H1 (cell line): ENCODE data around the gene RNF215. TPM values are rescaled to one million over a fixed set of nuclear protein-coding genes. Genes with fewer than 3 reads are reported as not detected.

Experiments
- BACH1 ChIP-seq: IDR thresholded peaks from 2 replicates; pipeline ENCODE4 v1.6.1; 2012; ENCODE audit warnings: low read length, improper control_type of control experiment
- KDM1A ChIP-seq: fragments of 200-600, 300-600 bp; sonication (generic); IDR thresholded peaks from 2 replicates; pipeline ENCODE4 v1.7.1; 2016; ENCODE audit warnings: mild to moderate bottlenecking, low read length, borderline replicate concordance
- NANOG ChIP-seq: IDR thresholded peaks from 2 replicates; pipeline ENCODE4 v1.6.1; 2011; ENCODE audit warnings: low read length, low read depth, mild to moderate bottlenecking, inconsistent platforms; ENCODE audit not compliant: insufficient read depth, poor library complexity, severe bottlenecking
- PHF8 ChIP-seq: fragments of 200-600 bp; sonication (generic); conservative IDR thresholded peaks from 2 replicates; pipeline ENCODE4 v1.7.1; 2012; ENCODE audit warnings: low read depth, mild to moderate bottlenecking, inconsistent platforms, low read length, moderate library complexity
- TAF1 ChIP-seq: IDR thresholded peaks from 2 replicates; pipeline ENCODE4 v1.6.1; 2011; ENCODE audit warnings: mild to moderate bottlenecking, low read depth, low read length
- polyA plus RNA-seq, 7 experiments: library from polyadenylated mRNA; depleted of rRNA in 3 of 7; stranded (reverse) in 5 of 7; unstranded in 2 of 7; fragments of >200 nt in 5 of 7; fragments of 200-250 nt in 2 of 7; gene quantifications; 1 replicate in 5 of 7; 2 replicates in 1 of 7; 4 replicates in 1 of 7; pipeline versions ENCODE4 v1.2.1 to v1.2.3, GENCODE V29; 2011 to 2013; ENCODE audit warnings: missing spikeins in 2 of 7, mixed read lengths in 2 of 7
- total RNA-seq: library from RNA; stranded (reverse); fragmentation: NEBNext Ultra II Directional; extraction: Animal tissue kit (Norgen Biotek cat#: 25700); gene quantifications from 2 replicates; pipeline ENCODE4 v1.2.1, GENCODE V29; 2021
- TF ChIP-seq, protein P1 (sequence below): IDR thresholded peaks from 2 replicates; pipeline ENCODE4 v1.6.1; 2012; ENCODE audit warnings: inconsistent platforms

RNF215 gene
- total and polyA plus RNA-seq, 2 of the 8 experiments (the other 6 are each of a cell fraction or from before 2014, with no cell fraction given): 13.1 to 19.0 TPM

DNA sequence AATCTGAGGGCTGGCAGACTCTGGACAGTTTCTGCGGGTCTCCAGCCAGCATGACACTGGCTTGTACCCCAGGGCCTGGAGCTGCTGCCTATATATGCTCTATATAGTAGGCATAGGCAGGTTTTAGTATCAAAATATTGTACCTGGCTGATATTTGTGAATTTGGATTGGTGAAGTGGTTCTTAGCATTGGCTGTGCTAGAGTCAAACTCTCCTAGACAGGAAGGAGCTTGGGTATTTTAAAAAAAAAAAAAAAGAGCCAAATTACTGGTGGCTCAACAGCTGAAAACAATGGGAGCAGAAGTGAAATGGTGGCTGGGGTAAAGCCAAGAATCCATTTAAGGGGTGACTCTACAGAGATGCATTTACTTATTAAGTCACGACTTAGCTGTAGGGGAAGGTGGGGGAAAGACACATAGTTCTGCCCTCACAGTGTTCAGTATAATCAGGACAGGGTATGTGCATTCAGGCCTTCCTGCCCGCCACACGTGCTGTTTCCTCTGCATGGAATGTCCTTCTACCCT is 27.4 kb upstream of the RNF215 start (continued):
- no peak for TF ChIP-seq PHF8
- TF ChIP-seq BACH1: no peak
- no peak for TF ChIP-seq NANOG
- TF ChIP-seq, protein P1, sequence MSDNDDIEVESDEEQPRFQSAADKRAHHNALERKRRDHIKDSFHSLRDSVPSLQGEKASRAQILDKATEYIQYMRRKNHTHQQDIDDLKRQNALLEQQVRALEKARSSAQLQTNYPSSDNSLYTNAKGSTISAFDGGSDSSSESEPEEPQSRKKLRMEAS: no peak
- TF ChIP-seq KDM1A: no peak
- no peak for TF ChIP-seq TAF1
